ENCODE data around the gene APMAP. TPM values are rescaled to one million over a fixed set of nuclear protein-coding genes. Genes with fewer than 3 reads are reported as not detected.

Gene APMAP
- total and polyA plus RNA-seq, 10 of the 15 experiments (the other 5 are each of a cell fraction or from before 2014, with no cell fraction given) = 12.1 to 60.2 (median 32.7) TPM

DNA sequence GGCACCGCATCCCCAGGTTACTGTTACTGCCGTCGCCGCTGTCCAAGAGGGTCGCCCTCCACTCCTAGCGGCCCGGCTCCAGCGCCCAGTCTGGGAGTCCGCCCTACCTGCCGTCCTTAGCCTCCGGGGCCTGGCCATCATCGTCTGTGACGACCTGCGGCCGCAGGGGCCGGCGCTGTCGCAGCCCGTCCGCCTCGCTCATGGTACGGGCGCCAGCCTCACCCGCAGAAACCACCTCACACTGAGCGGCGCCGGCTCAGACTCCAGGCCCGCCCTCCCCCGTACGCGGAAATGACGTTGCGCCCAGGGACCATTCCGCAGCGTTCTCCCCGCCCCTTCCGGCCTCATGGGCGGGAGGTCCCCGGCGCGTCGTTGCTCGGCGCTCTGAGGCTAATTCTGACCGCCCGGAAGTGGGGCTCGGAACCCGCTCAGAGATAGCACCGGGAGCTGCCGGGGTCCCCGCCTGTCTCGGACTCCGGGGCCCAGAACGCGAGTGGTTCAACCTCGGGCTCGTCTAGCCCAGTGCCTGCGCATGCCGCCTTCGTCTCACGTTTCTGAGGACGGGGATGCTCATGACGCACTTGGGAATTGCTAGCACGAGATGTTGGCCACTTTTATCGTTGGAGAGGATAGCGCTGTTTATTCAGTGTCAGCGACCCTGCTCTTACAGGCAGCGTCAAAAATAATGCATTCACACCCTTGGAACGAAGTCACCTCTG, at the start of gene APMAP (continued):
- TF ChIP-seq, protein P1, sequence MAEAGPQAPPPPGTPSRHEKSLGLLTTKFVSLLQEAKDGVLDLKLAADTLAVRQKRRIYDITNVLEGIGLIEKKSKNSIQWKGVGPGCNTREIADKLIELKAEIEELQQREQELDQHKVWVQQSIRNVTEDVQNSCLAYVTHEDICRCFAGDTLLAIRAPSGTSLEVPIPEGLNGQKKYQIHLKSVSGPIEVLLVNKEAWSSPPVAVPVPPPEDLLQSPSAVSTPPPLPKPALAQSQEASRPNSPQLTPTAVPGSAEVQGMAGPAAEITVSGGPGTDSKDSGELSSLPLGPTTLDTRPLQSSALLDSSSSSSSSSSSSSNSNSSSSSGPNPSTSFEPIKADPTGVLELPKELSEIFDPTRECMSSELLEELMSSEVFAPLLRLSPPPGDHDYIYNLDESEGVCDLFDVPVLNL (IDR thresholded peaks at IDR 0.05; ENCODE audit: low read depth, low read length) = no peak
- no peak for TF ChIP-seq CUX1 (IDR thresholded peaks at IDR 0.05; ENCODE audit: insufficient replicate concordance, low read depth, low read length)
- TF ChIP-seq SMC3 (IDR thresholded peaks at IDR 0.05; ENCODE audit: borderline replicate concordance, low read length) = no peak
- no peak for TF ChIP-seq RBBP5 (conservative IDR thresholded peaks at IDR 0.05)
- TF ChIP-seq MEF2A (IDR thresholded peaks at IDR 0.05; ENCODE audit: insufficient read depth, low read depth, low read length) = no peak
- TF ChIP-seq DPF2 (IDR thresholded peaks at IDR 0.05) = peak; percentile 50; the same call in 1 of the 2 replicates
- TF ChIP-seq ATF7 (IDR thresholded peaks at IDR 0.05; ENCODE audit: low read depth) = no peak
- TF ChIP-seq, protein P2, sequence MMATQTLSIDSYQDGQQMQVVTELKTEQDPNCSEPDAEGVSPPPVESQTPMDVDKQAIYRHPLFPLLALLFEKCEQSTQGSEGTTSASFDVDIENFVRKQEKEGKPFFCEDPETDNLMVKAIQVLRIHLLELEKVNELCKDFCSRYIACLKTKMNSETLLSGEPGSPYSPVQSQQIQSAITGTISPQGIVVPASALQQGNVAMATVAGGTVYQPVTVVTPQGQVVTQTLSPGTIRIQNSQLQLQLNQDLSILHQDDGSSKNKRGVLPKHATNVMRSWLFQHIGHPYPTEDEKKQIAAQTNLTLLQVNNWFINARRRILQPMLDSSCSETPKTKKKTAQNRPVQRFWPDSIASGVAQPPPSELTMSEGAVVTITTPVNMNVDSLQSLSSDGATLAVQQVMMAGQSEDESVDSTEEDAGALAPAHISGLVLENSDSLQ (IDR thresholded peaks at IDR 0.05) = peak; percentile 52; the same call in 1 of the 2 replicates
- TF ChIP-seq SRF (IDR thresholded peaks at IDR 0.05; ENCODE audit: low read depth in 2 of 2, low read length in 2 of 2) = peak in 1 of 2 experiments; percentile 57; a peak in 2 of 4 replicates
- TF ChIP-seq HDAC6 (IDR thresholded peaks at IDR 0.05; ENCODE audit: unreplicated experiment) = no peak
- TF ChIP-seq CBX3 (IDR thresholded peaks at IDR 0.05; ENCODE audit: borderline replicate concordance, low read depth) = no peak
- TF ChIP-seq TAF1 (IDR thresholded peaks at IDR 0.05; ENCODE audit: borderline replicate concordance, low read depth, low read length) = peak; percentile 89
- TF ChIP-seq CREB1 (IDR thresholded peaks at IDR 0.05; ENCODE audit: low read depth) = peak; percentile 96
- TF ChIP-seq GATAD2B (conservative IDR thresholded peaks at IDR 0.05; ENCODE audit: low read depth) = 0 out of 2 replicates have a peak, but pooled peaks have one; percentile 78
- TF ChIP-seq CHD4 (IDR thresholded peaks at IDR 0.05) = no peak
- TF ChIP-seq IKZF2 (IDR thresholded peaks at IDR 0.05) = peak; percentile 28 to 30; a peak in 2 of 4 replicates
- TF ChIP-seq EED (IDR thresholded peaks at IDR 0.05; ENCODE audit: low read depth) = no peak
- peak; percentile 76 for TF ChIP-seq RUNX3 (IDR thresholded peaks at IDR 0.05; ENCODE audit: low read length)
- TF ChIP-seq, protein P3, sequence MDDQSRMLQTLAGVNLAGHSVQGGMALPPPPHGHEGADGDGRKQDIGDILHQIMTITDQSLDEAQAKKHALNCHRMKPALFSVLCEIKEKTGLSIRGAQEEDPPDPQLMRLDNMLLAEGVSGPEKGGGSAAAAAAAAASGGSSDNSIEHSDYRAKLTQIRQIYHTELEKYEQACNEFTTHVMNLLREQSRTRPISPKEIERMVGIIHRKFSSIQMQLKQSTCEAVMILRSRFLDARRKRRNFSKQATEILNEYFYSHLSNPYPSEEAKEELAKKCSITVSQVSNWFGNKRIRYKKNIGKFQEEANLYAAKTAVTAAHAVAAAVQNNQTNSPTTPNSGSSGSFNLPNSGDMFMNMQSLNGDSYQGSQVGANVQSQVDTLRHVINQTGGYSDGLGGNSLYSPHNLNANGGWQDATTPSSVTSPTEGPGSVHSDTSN (IDR thresholded peaks at IDR 0.05; ENCODE audit: insufficient replicate concordance, low read depth, low read length) = no peak
- peak; percentile 75; the same call in 1 of the 2 replicates for TF ChIP-seq CBFB (IDR thresholded peaks at IDR 0.05; ENCODE audit: low read depth)
- TF ChIP-seq ZNF207 (IDR thresholded peaks at IDR 0.05; ENCODE audit: borderline replicate concordance) = peak; percentile 29; the same call in 1 of the 2 replicates
- no peak for TF ChIP-seq SMARCA5 (IDR thresholded peaks at IDR 0.05)
- TF ChIP-seq BRCA1 (IDR thresholded peaks at IDR 0.05; ENCODE audit: low read depth, low read length) = no peak
- peak; percentile 77; the same call in 1 of the 2 replicates for TF ChIP-seq POLR2AphosphoS2 (IDR thresholded peaks at IDR 0.05; ENCODE audit: low read depth, low read length)
